ENCODE measurements around the gene PPM1H. TPM values are rescaled to one million over a fixed set of nuclear protein-coding genes. Genes with fewer than 3 reads are reported as not detected.

PPM1H gene
- total and polyA plus RNA-seq, 2 of the 8 experiments (the other 6 are each of a cell fraction or from before 2014, with no cell fraction given): 16.4 to 36.1 TPM

DNA sequence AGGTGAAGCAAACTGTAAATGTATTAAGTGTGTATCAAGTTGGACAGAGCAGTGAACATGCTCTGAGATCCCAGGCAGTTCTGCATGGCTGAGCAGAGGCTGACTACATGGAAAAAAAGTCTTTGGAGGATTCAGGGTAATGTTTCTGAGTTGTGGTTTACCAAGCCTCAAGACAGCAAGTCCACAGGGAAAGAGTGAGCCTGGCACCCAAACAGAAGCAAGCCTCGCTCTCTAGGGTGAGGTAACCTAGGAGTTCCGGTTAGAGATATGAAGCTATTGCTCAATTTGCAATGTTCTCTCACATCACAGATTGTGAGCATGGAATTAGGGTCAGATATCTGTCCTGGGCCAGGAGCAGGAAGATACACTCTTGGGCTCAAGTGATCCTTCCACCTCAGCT lies 309.7 kb downstream of the PPM1H start:
- POLR2A ChIA-PET (ENCODE audit: partially characterized antibody): interaction anchor here (0.9 to 2.5 kb wide), 5 partner anchors 10 to 32 kb away, joined by 3 to 13 read pairs (median 4); no protein-coding TSS in a partner anchor
- Histone ChIP-seq H2BK12ac (ENCODE audit: low read depth, low read length) (peak overlapping the region; percentile 32; the same call in 1 of the 2 replicates), H2BK20ac (ENCODE audit: low read length) (0 out of 2 replicates have a peak overlapping the region, but pooled peaks have one; percentile 21), H4K91ac (replicated peaks; ENCODE audit: insufficient read length, low read length) (no peak overlapping the region), H3K4me2 (ENCODE audit: insufficient read depth in 1 of 2, low read depth in 2 of 2, low read length in 2 of 2) (no peak overlapping the region), H3K79me1 (ENCODE audit: low read depth, low read length) (no peaks in the 10 kb centered on the region), H2BK15ac (ENCODE audit: low read length) (0 out of 2 replicates have a peak overlapping the region, but pooled peaks have one; percentile 65), H3K36me3 (ENCODE audit: control insufficient read depth in 2 of 4, insufficient read depth in 4 of 4, low read length in 3 of 4) (no peaks in the 10 kb centered on the region), H3K4ac (replicated peaks; ENCODE audit: insufficient read length, low read depth, low read length) (no peak overlapping the region), H2AK5ac (ENCODE audit: low read depth, low read length) (no peak overlapping the region), H2BK120ac (replicated peaks; ENCODE audit: low read depth, low read length) (no peak overlapping the region), H3K9me3 (ENCODE audit: insufficient read depth in 2 of 2, low read depth in 1 of 2, low read length in 1 of 2) (no peaks in the 10 kb centered on the region), H3K27me3 (replicated peaks in 1 of 4; ENCODE audit: control insufficient read depth in 3 of 4, extremely low read depth in 1 of 4, insufficient read depth in 3 of 4, low read length in 3 of 4) (peaks cover 0 to 3% (median under 1%) of the 10 kb centered on the region in 4 experiments; a peak in 3 of 7 replicates), H4K20me1 (replicated peaks in 1 of 2; ENCODE audit: control insufficient read depth in 1 of 2, insufficient read depth in 2 of 2, low read length in 2 of 2) (no peaks in the 10 kb centered on the region), H4K5ac (ENCODE audit: insufficient read length, low read depth, low read length) (no peak overlapping the region), H3K27ac (ENCODE audit: low read depth, low read length) (no peak overlapping the region), H3K23ac (ENCODE audit: insufficient read length) (no peak overlapping the region), H3K18ac (ENCODE audit: extremely low read depth, low read length) (no peak overlapping the region), H4K8ac (ENCODE audit: extremely low read depth, insufficient read depth, low read length) (no peak overlapping the region), H3K56ac (replicated peaks; ENCODE audit: insufficient read length, low read depth, low read length) (no peak overlapping the region), H2BK5ac (ENCODE audit: low read depth, low read length) (no peak overlapping the region), H3K14ac (ENCODE audit: insufficient read length) (no peak overlapping the region), H3K4me1 (replicated peaks in 1 of 4; ENCODE audit: control insufficient read depth in 3 of 4, insufficient read depth in 4 of 4, low read length in 3 of 4) (peaks cover 2 to 13% (median 10%) of the 10 kb centered on the region in 4 experiments; a peak in 6 of 7 replicates), H3K79me2 (ENCODE audit: control insufficient read depth in 1 of 2, insufficient read depth in 2 of 2, low read length in 2 of 2) (no peaks in the 10 kb centered on the region), H3K9ac (replicated peaks in 1 of 4; ENCODE audit: extremely low read depth in 1 of 4, low read depth in 3 of 4, low read length in 3 of 4) (no peak overlapping the region), H3K4me3 (ENCODE audit: extremely low read depth in 1 of 4, insufficient read depth in 2 of 4, low read depth in 3 of 4, low read length in 4 of 4) (no peak overlapping the region), H3K23me2 (ENCODE audit: low read depth, low read length) (no peaks in the 10 kb centered on the region), H2AFZ (ENCODE audit: low read length) (no peak overlapping the region)
- CTCF ChIA-PET (ENCODE audit: partially characterized antibody): interaction anchor here (0.7 to 2.4 kb wide), 6 partner anchors 13 to 758 kb away, joined by 3 to 7 read pairs (median 4); no protein-coding TSS in a partner anchor
- DNase-seq (ENCODE audit: low read depth in 1 of 2, low spot score in 2 of 2) (no peak), FAIRE-seq (no peak)
- 97% methylated on average over 2 of the region's 2 CpGs; no CpG with 5 or more reads in 1 of the 2 experiments for WGBS, 2 experiments (ENCODE audit: extremely low coverage in 1 of 2, insufficient coverage in 1 of 2, insufficient read length in 1 of 2, insufficient replicate concordance in 2 of 2, low coverage in 1 of 2, low lambda C conversion rate in 2 of 2, missing lambda C conversion rate in 1 of 2)
- TF ChIP-seq RBBP5 (IDR thresholded peaks at IDR 0.05; ENCODE audit: borderline replicate concordance, low read depth, low read length) (no peak), E2F6 (IDR thresholded peaks at IDR 0.05) (no peak), CBX8 (IDR thresholded peaks at IDR 0.05; ENCODE audit: borderline replicate concordance, low read depth, low read length) (no peak), NANOG (IDR thresholded peaks at IDR 0.05; ENCODE audit: insufficient read depth, low read depth, low read length, poor library complexity, severe bottlenecking) (no peak), SIN3A (conservative IDR thresholded peaks at IDR 0.05 in 1 of 2, IDR thresholded peaks at IDR 0.05 in 1 of 2; ENCODE audit: low read depth in 1 of 2, low read length in 2 of 2) (no peak), POLR2AphosphoS5 (IDR thresholded peaks at IDR 0.05; ENCODE audit: low read depth, low read length) (no peak), ATF3 (IDR thresholded peaks at IDR 0.05; ENCODE audit: insufficient read depth, low read depth, low read length) (no peak), EGR1 (IDR thresholded peaks at IDR 0.05; ENCODE audit: borderline replicate concordance, low read depth, low read length) (no peak), BRCA1 (IDR thresholded peaks at IDR 0.05; ENCODE audit: low read depth, low read length) (no peak), FOSL1 (IDR thresholded peaks at IDR 0.05; ENCODE audit: insufficient read depth, low read depth, low read length) (no peak), SP1 (IDR thresholded peaks at IDR 0.05; ENCODE audit: low read depth, low read length) (no peak), CTBP2 (IDR thresholded peaks at IDR 0.05; ENCODE audit: borderline replicate concordance, insufficient read depth, insufficient read length, low read length) (no peak)
